HFFc6 (cell line): ENCODE measurements around the gene MPEG1. TPM values are rescaled to one million over a fixed set of nuclear protein-coding genes. Genes with fewer than 3 reads are reported as not detected.
A peak's percentile ranks its signal among the peaks of the same experiment; 100 is the strongest.

Source experiments
- DNase-seq: peaks from one replicate; pipeline ENCODE4 v3.0.0-alpha.2; 2018
- H3K27ac Mint-ChIP-seq: 2 replicates; pipeline ENCODE4 v1.8.0; 2020; ENCODE audit warnings: mild to moderate bottlenecking, mixed read lengths
- H3K27me3 Mint-ChIP-seq: 2 replicates; pipeline ENCODE4 v1.8.0; 2021; ENCODE audit warnings: mild to moderate bottlenecking, moderate library complexity, mixed read lengths; ENCODE audit not compliant: insufficient read depth
- H3K36me3 Mint-ChIP-seq: 2 replicates; pipeline ENCODE4 v1.8.0; 2021; ENCODE audit warnings: low read depth, mixed read lengths
- H3K4me1 Mint-ChIP-seq: 2 replicates; pipeline ENCODE4 v1.8.0; 2020; ENCODE audit warnings: low read depth, mixed read lengths
- H3K4me3 Mint-ChIP-seq: 2 replicates; pipeline ENCODE4 v1.8.0; 2020; ENCODE audit warnings: mild to moderate bottlenecking, moderate library complexity, mixed read lengths
- H3K9me3 Mint-ChIP-seq: 2 replicates; pipeline ENCODE4 v1.8.0; 2020; ENCODE audit warnings: mild to moderate bottlenecking, mixed read lengths
- CTCF ChIP-seq: fragments of 200-600 bp; sonication (generic); IDR thresholded peaks from 2 replicates; pipeline ENCODE4 v1.5.0; 2021; ENCODE audit warnings: antibody characterized with exemption, mild to moderate bottlenecking
- total RNA-seq, 6 experiments: library from RNA; stranded (reverse); fragmentation: NEBNext Ultra II Directional; extraction: Animal tissue kit (Norgen Biotek cat#: 25700); gene quantifications; 2 replicates in 1 of 6; 3 replicates in 5 of 6; pipeline ENCODE4 v1.2.3, GENCODE V29; 2021

Gene MPEG1
- total RNA-seq, 6 experiments from 2014 or later: not detected

- no peak for DNase-seq
- Mint-ChIP-seq H3K27ac (no peak overlapping the region), H3K4me1 (no peaks in the 10 kb centered on the region; the same call in 1 of the 2 replicates), H3K36me3 (no peaks in the 10 kb centered on the region), H3K4me3 (no peak overlapping the region), H3K9me3 (no peaks in the 10 kb centered on the region), H3K27me3 (peaks cover 2% of the 10 kb centered on the region; the same call in 1 of the 2 replicates)
- no peak for TF ChIP-seq CTCF
Measured at GRCh38 chr11:59247531-59248227, 35.0 kb upstream of the MPEG1 start.

GRCh38 chr11:59243633-59244032, 30.9 kb upstream of the MPEG1 start:
- H3K36me3 Mint-ChIP-seq: no peaks in the 10 kb centered on the region
- no peak for DNase-seq
- H3K4me1 Mint-ChIP-seq: no peaks in the 10 kb centered on the region; the same call in 1 of the 2 replicates
- H3K4me3 Mint-ChIP-seq: no peak overlapping the region
- TF ChIP-seq CTCF: no peak
- H3K27me3 Mint-ChIP-seq: peaks cover 2% of the 10 kb centered on the region; the same call in 1 of the 2 replicates
- H3K9me3 Mint-ChIP-seq: peaks cover 6% of the 10 kb centered on the region
- no peak overlapping the region for H3K27ac Mint-ChIP-seq

GRCh38 chr11:59240322-59240721, 27.6 kb upstream of the MPEG1 start:
- Mint-ChIP-seq H3K27me3 (peaks cover 5% of the 10 kb centered on the region; the same call in 1 of the 2 replicates), H3K27ac (no peak overlapping the region), H3K9me3 (peaks cover 6% of the 10 kb centered on the region), H3K4me3 (no peak overlapping the region), H3K4me1 (no peaks in the 10 kb centered on the region; the same call in 1 of the 2 replicates), H3K36me3 (no peaks in the 10 kb centered on the region)
- no peak for DNase-seq
- TF ChIP-seq CTCF: no peak

GRCh38 chr11:59226396-59226795, 13.7 kb upstream of the MPEG1 start:
- H3K36me3 Mint-ChIP-seq: no peaks in the 10 kb centered on the region
- peaks cover 9% of the 10 kb centered on the region for H3K27me3 Mint-ChIP-seq
- no peak for DNase-seq
- no peaks in the 10 kb centered on the region for H3K9me3 Mint-ChIP-seq
- H3K4me1 Mint-ChIP-seq: peaks cover 26% of the 10 kb centered on the region
- no peak for TF ChIP-seq CTCF
- H3K4me3 Mint-ChIP-seq: no peak overlapping the region
- no peak overlapping the region for H3K27ac Mint-ChIP-seq

- no peak overlapping the region for H3K27ac Mint-ChIP-seq
- H3K9me3 Mint-ChIP-seq: no peaks in the 10 kb centered on the region
- TF ChIP-seq CTCF: no peak
- H3K36me3 Mint-ChIP-seq: no peaks in the 10 kb centered on the region
- H3K4me3 Mint-ChIP-seq: peak overlapping the region; percentile 22; the same call in 1 of the 2 replicates
- no peak for DNase-seq
- peaks cover 36% of the 10 kb centered on the region for H3K4me1 Mint-ChIP-seq
- peaks cover 7% of the 10 kb centered on the region for H3K27me3 Mint-ChIP-seq
Measured at GRCh38 chr11:59225017-59225416, 12.3 kb upstream of the MPEG1 start.
